GM12892 (cell line): ENCODE results near the gene KRT20.

ENCODE experiments used
- POLR2A ChIP-seq: IDR thresholded peaks from 2 replicates; pipeline ENCODE4 v1.6.1; 2011; ENCODE audit warnings: low read depth, low read length, control low read depth
- POLR2AphosphoS5 ChIP-seq: IDR thresholded peaks from 2 replicates; pipeline ENCODE4 v1.6.1; 2011; ENCODE audit warnings: low read depth, low read length, control low read depth
- TAF1 ChIP-seq: IDR thresholded peaks from 2 replicates; pipeline ENCODE4 v1.6.1; 2011; ENCODE audit warnings: low read depth, mild to moderate bottlenecking, control low read depth, low read length, borderline replicate concordance

DNA sequence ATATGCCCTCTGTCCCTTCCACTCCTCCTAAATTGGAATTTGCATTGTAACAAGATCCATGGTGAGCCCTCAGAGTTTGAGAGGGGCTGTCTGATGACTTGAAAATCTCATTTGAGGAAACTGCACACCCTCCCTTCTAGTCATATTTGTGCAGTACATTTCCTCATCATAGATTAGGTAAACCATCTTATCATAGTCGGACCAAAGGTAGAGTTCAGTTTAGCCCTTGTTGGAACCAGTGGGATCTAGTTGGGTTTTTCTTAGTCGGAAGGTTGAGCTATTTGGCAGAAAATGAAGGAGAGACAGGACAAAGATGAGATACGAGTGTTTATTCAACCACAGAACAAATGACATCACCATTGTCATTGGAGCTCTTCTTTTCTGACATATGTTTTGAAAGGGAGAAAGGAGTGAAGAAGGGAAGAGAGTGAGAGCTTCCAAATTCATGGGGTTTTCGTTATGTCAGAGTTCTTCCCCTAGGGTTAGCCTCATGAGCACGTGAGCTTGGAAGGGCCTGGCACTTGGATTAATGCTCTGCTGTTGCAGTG, 15.8 kb upstream of the KRT20 start:
- no peak for TF ChIP-seq POLR2A
- no peak for TF ChIP-seq TAF1
- TF ChIP-seq POLR2AphosphoS5, result no peak
